Measurements from ENCODE around the gene ASPA.

The ASPA gene

DNA sequence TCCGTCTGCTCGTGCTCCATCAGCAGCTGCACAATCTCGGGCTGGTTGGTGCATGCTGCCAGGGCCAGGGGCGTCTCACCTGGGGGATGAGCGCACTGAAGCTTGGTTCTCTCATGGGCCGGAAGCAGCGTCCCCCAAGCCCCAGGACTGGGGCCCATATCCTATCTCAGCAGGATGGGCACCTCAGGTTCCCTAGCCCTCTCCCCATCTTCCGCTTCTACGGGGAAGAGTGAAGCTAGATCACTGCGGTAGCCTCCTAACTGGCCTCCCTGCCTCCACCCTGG, 57.0 kb downstream of the ASPA start:
- in situ Hi-C loops (cut with MboI; ENCODE audit: low sequenced_read_pairs): no loop called here

DNA sequence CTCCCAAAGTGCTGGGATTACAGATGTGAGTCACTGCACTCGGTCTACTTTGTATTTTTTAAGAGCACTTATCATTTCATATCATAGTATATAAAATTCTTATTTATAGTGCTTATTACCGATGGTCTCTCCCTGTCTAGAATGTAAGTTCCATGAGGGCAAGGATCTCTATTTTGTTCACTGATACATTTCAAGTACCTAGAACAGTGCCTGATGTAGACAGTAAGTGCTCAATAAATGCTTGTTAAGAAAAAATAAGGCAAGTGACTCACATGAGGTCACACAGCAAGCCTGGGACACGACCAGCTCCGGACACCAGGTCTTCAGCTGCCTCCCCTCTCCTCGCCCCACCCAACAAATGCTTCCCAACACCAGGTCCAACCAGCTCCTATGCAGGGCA, 58.0 kb downstream of the ASPA start:
- in situ Hi-C loops (cut with MboI; ENCODE audit: low sequenced_read_pairs): no loop called here

DNA sequence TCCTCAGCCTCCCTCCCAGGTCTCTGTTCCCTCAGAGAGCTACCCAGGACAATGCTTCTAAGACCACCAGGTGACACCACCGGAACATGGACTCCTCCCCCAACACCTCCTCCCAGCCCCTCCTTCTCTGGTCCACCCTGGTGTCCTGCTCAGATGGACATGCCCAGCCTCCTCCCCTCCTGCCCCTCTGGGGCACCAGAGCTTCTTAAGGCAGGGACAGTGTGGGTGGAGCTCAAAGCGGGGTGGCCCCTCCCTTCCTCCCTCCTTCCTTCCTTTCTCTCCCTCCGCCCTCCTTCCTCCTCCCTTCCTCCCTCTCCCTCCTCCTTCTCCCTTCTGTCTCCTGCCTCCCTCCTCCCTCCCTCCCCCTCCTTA, 59.1 kb downstream of the ASPA start:
- in situ Hi-C loops (cut with MboI; ENCODE audit: low sequenced_read_pairs): no loop called here

DNA sequence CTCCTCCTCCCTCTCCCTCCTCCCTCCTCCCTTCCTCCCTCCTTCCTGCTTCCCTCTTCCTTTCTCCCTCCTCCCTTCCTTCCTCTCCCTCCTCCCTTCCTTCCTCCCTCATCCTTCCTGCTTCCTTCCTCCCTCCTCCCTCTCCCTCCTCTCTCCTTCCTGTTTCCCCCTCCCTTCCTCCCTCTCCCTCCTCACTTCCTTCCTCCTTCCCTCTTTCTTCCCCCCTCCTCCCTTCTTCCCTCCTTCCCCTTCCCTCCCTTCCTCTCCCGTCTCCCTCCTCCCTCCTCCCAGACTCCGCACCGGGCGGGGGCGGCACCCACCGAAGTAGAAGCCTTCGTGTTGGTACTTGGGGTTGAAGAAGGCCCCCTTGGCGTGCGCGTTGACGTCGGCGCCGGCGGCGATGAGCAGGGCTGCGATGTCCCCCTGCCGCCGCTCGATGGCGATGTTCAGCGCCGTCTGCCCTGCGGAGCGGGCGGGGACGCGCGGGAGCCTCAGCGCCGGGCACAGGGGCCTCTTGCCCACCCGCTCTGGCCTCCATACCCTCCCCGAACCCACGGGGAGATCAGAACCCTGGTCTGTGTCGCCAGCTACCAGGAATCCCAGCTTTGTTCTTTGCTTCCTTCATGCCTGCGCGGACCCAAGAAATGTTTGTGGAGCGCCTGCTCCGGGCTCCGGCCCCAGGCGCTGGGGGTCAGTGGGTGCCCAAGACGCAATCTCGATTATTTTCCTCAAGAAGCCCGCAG, 59.6 kb downstream of the ASPA start:
- in situ Hi-C loops (cut with MboI; ENCODE audit: low sequenced_read_pairs): no loop called here

DNA sequence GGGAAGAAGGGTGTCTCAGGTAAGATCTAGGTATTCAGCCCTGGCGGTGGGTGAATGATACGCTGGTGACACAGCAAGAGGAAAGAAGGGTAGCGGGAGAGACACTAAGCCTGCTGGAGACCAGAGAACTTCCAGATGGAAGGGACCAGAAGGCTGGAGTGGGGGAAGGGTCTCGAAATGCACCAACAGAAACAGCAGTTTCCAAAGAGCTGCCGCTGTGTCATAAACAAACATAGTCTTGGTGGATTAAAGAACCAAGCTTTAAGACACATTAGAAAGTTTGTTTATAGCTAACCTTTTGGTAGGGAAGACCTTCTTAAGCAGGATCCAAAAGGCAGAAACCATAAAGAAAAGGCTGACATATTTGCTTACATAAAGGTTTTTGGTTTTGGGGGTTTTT, 60.9 kb downstream of the ASPA start:
- in situ Hi-C loops (cut with MboI; ENCODE audit: low sequenced_read_pairs): no loop called here

DNA sequence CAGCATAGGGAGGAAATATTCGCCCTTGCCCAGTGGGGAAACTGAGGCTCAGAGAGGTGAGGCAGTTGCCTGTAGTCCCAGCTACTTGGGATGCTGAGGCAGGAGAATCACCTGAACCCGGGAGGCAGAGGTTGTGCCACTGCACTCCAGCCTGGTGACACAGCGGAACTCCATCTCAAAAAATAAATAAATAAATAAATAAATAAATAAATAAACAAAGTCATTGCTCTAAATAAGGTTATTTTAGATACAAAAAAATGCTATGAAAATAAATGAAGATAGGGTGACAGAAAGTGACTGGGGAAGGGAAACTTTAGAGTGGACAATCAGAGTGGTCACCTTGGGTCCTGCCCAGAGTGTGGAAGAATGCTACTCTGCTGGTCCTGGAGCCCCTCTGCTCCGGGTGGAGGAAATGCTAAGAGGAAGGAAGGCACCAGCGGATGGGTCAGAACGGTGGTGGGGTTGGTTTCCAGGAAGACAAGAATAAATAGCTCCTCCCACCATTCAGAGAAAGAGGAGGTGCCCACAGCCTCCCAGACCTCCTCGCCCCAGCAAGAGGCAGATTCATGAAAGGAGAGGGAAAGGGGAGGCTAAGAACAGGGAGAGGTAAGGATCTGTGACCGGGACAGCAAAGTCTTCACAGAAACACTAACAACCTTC, 64.2 kb downstream of the ASPA start:
- in situ Hi-C loops (cut with MboI; ENCODE audit: low sequenced_read_pairs): no loop called here

DNA sequence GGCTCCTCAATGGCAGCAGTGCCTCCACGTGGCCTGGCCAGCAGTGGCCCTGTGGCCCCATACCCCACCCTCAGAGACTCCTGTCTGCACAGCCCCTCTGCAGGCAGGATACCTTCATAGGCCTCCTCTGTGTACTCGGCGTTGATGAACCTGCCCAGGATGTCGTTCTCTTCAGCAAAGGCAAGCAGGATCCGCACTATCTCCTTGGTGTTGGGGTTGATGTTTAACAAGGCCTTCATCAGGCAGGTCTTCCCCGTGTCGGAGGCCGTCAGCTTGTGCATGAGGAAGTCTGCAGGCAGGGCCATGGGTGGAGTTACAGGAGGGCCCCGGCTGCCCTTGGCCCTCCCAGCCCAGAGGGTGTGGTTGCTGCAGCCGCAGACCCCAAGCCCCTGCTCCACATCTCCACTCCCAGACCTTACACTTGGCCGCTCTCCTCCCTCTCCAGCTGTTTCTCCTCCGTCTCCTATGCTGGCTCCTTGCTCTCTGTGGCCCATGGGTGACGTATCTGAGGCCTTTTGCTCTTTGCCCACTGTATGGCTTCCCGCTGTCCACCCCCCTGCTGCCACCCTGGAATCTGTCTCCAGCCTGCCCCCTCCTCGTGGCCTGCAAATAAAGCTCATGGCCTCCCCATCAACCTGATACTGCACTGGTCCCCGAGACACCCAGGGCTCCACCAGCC, 66.8 kb downstream of the ASPA start:
- in situ Hi-C loops (cut with MboI; ENCODE audit: low sequenced_read_pairs): no loop called here

DNA sequence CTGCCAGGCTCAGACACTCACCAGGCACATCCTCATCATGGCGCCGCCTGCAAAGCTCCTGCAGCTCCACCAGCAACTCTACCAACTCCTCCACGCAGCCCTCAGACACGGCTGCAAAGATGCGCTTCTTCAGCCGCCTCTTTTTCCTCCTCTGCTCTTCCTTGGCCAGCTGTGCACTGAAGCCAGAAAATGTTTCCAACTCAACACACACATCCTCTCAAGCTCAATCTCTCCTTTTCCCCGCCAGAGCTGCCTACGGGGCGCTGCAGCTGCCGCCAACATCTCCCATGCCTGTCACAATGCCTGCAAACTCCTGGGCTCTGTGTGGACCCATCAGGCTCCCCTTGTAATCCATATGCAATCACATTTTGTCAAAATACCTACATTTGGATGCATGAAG, 67.7 kb downstream of the ASPA start:
- in situ Hi-C loops (cut with MboI; ENCODE audit: low sequenced_read_pairs): no loop called here

DNA sequence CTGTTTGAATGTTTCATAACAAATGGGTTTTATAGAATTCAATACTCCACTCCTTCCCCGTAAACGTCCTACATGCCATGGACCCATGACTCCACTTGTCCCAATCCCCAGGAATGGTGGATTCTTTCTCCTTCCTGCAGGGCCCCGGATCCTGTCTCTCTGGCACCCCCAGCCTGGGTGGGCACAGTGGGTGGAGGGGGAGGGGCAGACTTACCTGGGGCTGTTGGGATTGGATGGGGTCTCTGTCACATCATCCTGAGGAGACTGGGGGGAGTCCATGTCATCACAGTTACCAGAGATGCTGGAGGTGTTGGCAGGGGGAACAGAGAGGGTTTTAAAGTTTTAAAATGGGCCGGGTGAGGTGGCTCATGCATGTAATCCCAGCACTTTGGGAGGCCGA, 68.6 kb downstream of the ASPA start:
- in situ Hi-C loops (cut with MboI; ENCODE audit: low sequenced_read_pairs): no loop called here

DNA sequence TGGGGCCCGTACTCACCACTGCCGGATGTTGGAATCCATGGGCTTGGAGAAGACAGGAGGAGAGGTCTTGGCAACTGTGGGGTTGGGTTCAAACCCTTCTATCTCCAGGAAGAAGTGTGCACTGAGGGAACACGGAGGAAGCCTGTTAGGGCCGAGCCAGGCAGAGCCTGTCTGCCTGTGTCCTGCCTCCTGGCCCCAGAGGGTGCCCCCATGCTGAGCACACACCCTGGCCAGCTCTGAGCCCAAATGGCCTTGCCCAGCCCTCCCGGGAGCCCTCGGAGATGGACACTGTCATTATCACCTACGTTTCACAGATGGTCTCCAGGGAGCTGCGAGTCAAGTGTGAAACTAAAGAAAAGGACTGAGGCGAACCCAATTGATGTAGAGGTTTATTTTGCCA, 69.4 kb downstream of the ASPA start:
- in situ Hi-C loops (cut with MboI; ENCODE audit: low sequenced_read_pairs): no loop called here

DNA sequence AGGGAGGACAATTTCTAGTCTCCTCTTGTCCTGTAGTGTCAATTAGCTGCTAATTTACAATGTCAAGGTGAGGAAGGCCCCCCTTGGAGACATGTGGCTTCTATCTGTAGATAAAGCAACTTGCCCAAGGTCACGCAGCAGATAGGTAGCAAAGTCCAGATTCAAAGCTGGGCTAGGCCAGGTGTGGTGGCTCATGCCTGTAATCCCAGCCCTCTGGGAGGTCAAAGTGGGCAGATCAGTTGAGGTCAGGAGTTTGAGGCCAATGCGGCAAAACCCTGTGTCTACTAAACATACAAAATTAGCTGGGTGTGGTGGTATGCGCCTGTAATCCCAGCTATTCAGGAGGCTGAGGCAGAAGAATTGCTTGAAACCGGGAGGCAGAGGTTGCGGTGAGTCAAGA, 70.7 kb downstream of the ASPA start:
- in situ Hi-C loops (cut with MboI; ENCODE audit: low sequenced_read_pairs): no loop called here

DNA sequence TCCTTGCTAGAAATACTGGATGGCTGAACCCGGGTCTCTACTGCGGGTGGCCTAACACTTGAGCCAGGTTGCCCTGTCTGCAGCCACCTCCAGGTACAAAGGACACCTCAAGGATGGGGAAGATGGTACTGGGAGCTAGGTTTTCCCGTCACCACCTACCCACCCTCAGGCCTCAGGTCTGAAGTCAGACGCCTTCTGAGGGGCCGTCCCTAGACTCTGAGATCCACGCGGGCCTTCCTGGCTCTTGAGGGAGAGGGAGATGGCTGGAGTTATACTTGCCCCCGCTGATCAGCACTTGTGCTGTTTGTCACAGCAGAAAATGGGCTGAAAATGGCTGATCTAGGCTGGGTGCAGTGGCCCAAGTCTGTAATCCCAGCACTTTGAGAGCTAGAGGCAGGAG, 71.2 kb downstream of the ASPA start:
- in situ Hi-C loops (cut with MboI; ENCODE audit: low sequenced_read_pairs): no loop called here

DNA sequence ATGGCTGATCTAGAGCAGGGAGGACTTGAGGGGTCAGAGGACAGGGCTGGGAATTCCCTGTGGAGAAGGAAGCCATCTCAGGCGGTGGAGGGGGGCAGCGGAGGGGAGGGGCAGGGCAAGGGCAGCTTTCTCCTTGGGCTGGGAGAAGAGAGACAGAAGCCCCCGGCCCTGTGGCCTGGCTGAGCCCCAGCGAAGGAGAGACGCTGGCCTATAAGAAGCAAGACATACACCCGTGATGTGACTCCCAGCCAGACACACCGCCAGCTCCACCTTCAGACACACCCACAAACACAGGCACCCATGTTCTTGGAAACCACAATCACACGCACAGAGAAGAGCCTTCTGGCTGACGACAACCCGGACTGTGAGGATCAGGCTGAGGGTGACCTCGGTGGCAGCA, 71.8 kb downstream of the ASPA start:
- in situ Hi-C loops (cut with MboI; ENCODE audit: low sequenced_read_pairs): no loop called here

DNA sequence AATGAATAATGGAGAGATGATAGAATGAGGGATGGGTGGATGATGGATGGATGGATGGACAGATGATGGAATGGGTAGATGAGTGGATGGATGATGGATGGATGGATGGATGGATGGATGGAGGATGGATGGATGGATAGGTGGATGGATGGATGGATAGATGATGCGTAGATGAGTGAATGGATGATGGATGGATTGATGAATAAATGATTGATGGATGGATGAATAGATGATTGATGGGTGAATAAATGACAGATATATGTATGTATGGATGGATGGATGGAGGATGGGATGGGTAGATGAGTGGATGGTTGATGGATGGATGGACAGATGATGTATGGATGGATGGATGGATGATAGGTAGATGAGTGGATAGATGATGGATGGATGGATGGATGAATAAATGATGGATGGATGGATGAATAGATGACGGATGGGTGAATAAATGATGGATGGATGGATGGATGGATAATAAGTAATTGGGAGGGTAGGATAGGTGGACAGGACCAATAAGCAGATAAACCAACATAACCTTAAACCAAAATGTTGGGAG, 73.9 kb downstream of the ASPA start:
- in situ Hi-C loops (cut with MboI; ENCODE audit: low sequenced_read_pairs): no loop called here

DNA sequence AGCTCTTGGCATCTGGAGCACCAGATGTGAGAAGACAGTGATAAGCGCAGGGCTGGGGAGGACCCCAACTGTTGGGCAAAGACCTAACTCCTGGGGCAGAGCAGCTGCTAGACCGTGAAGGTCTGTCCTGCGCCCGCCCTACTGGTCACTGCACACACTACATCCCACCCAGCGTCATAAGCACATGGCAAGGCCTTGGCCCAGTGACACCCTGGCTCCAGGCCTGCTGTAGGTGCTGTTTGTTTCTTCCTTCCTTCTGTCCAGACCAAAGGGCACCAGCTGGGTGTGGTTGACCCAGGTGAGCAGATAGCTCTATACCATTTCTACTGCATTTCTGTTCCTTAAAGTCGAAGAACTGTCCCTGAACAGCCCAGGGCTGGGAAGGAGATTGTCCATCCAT, 75.4 kb downstream of the ASPA start:
- in situ Hi-C loops (cut with MboI; ENCODE audit: low sequenced_read_pairs): no loop called here

DNA sequence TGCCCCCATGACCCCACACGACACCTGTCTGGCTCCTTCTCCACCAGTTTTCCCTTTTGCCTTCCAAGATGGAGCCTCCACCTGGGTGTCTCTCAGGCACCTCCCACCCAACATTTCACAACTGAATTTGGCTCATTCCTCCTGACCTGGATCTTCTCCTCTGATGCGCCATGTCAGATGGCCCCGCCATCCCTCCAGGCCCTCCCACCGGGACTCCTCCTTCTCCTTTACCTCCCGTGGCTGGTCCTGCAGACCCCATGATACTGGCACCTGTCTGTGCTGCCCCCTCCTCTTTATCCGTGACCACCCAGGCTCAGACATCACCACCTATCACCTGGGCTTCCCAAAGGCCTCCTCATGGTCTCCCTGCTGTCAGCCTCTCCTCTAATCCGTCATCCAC, 77.1 kb downstream of the ASPA start:
- in situ Hi-C loops (cut with MboI; ENCODE audit: low sequenced_read_pairs): no loop called here

Measured in HL-60/S4 treated with retinoic acid at 250 ng/mL for 4 days and 3 days (cell line).